K562 treated with DMSO at 1 percent for 4 hours (cell line): ENCODE measurements around the gene TTC3. TPM values are rescaled to one million over a fixed set of nuclear protein-coding genes. Genes with fewer than 3 reads are reported as not detected.

Experiments
- total RNA-seq: library from RNA; unstranded; fragments of 300-600 nt; gene quantifications from 2 replicates; pipeline ENCODE4 v1.2.3, GENCODE V29; 2022; ENCODE audit not compliant: insufficient read depth

The TTC3 gene, protein sequence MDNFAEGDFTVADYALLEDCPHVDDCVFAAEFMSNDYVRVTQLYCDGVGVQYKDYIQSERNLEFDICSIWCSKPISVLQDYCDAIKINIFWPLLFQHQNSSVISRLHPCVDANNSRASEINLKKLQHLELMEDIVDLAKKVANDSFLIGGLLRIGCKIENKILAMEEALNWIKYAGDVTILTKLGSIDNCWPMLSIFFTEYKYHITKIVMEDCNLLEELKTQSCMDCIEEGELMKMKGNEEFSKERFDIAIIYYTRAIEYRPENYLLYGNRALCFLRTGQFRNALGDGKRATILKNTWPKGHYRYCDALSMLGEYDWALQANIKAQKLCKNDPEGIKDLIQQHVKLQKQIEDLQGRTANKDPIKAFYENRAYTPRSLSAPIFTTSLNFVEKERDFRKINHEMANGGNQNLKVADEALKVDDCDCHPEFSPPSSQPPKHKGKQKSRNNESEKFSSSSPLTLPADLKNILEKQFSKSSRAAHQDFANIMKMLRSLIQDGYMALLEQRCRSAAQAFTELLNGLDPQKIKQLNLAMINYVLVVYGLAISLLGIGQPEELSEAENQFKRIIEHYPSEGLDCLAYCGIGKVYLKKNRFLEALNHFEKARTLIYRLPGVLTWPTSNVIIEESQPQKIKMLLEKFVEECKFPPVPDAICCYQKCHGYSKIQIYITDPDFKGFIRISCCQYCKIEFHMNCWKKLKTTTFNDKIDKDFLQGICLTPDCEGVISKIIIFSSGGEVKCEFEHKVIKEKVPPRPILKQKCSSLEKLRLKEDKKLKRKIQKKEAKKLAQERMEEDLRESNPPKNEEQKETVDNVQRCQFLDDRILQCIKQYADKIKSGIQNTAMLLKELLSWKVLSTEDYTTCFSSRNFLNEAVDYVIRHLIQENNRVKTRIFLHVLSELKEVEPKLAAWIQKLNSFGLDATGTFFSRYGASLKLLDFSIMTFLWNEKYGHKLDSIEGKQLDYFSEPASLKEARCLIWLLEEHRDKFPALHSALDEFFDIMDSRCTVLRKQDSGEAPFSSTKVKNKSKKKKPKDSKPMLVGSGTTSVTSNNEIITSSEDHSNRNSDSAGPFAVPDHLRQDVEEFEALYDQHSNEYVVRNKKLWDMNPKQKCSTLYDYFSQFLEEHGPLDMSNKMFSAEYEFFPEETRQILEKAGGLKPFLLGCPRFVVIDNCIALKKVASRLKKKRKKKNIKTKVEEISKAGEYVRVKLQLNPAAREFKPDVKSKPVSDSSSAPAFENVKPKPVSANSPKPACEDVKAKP (N-terminal part only)
- total RNA-seq = 77.6 and 84.6 TPM in 2 replicates

DNA sequence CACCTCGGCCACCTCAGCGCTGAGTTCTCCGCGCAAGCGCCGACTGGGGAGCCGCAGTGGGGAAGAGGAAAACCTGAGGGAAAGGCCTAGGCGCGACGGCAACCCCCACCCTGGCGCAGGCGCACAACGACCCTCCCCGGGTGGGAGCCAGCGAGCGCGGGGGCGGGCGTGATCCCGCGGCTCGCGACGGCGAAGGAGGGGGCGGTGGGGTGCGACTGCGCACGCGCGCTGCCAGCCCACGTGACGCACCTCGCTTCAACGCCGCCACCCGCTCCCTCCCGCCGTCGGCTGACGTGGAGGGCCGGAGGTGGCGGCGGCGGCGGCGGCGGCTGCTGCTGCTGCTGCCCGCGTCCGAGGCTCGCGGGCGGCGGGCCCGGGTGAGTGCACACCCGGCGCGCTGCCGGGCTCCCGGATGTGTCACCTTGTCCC lies at the start of gene TTC3, which contains the start of gene PIGP:
TTC3 (plus strand) TSS at position 267 of the 429 bp plus-strand sequence. CDS start 14,004 bp downstream, outside the sequence.
PIGP (minus strand) TSS at position 84 of the 429 bp plus-strand sequence. CDS start 556 bp downstream, outside the sequence.

Other genes with a start within 250 kb of the TTC3 start
- gene HLCS, start 106.6 kb upstream of the TTC3 start, total RNA-seq = 12.8 and 15.1 TPM in 2 replicates
- not detected in 2 replicates for gene RIPPLY3, start 66.6 kb upstream of the TTC3 start, total RNA-seq
- gene PIGP, start 183 bp upstream of the TTC3 start, total RNA-seq = 13.9 and 16.2 TPM in 2 replicates
- 37.4 and 44.3 TPM in 2 replicates for gene VPS26C, start 194.1 kb downstream of the TTC3 start, total RNA-seq